ENCODE results near the gene CLDN9.

DNA sequence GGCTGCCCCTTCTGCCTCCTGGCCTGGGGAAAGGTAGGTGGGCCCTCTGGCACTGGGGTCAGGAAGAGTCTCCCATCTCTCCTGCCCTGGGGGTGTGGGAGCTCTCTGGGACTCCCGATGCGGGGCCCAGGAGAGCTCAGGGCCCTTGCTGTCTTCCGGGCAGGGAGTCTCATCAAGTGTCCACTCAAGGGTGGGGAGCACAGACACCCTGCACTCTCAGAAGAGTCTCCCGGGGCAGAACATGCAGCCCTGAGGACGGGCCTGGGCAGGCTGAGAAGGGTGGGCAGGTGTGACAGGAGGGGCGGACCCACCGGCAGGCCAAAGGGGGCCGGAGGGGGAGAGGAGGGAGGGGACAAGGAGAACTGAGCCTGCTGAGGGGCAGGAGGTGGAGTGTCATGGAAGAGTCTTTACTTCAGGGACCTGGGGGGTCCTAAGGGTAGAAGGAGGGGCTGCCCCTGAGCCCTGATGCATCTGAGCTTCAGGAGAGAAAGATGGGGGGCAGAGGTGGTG lies 24.1 kb upstream of the CLDN9 start:
- TF ChIP-seq CTCF (IDR thresholded peaks at IDR 0.05 in 8 of 11, conservative IDR thresholded peaks at IDR 0.05 in 3 of 11) (no peak), POLR2A (IDR thresholded peaks at IDR 0.05) (no peak)

Measured in spleen (tissue), 7 donors.